Activated naive CD4-positive, alpha-beta T cell treated with anti-CD3 and anti-CD28 coated beads, Interleukin-2, amount 10 ng/mL, durations not matched to agents 7 days and 5 days (primary cell): ENCODE results near the gene ATP6V0D1.

Experiments
- CTCF ChIA-PET: fragments of 350-600 bp; sonication (Branson Sonifier 250); formaldehyde crosslinking; loops from one replicate; lab custom pipeline; 2021; ENCODE audit warnings: antibody characterized with exemption; lab: Charles Lee
- DNase-seq: peaks from one replicate; pipeline ENCODE4 v3.0.0-alpha.2; 2020
- H3K27ac Mint-ChIP-seq: one replicate; pipeline ENCODE4 v1.8.0; 2021; ENCODE audit warnings: mild to moderate bottlenecking, moderate library complexity, mixed read lengths
- H3K27me3 Mint-ChIP-seq: one replicate; pipeline ENCODE4 v1.8.0; 2021; ENCODE audit warnings: mild to moderate bottlenecking, mixed read lengths
- H3K36me3 Mint-ChIP-seq: one replicate; pipeline ENCODE4 v1.8.0; 2021; ENCODE audit warnings: mixed read lengths
- H3K4me1 Mint-ChIP-seq: one replicate; pipeline ENCODE4 v1.8.0; 2021; ENCODE audit warnings: mixed read lengths
- H3K4me3 Mint-ChIP-seq: one replicate; pipeline ENCODE4 v1.8.0; 2021; ENCODE audit warnings: mild to moderate bottlenecking, moderate library complexity, mixed read lengths
- H3K9me3 Mint-ChIP-seq: one replicate; pipeline ENCODE4 v1.8.0; 2021; ENCODE audit warnings: mixed read lengths

Gene ATP6V0D1

DNA sequence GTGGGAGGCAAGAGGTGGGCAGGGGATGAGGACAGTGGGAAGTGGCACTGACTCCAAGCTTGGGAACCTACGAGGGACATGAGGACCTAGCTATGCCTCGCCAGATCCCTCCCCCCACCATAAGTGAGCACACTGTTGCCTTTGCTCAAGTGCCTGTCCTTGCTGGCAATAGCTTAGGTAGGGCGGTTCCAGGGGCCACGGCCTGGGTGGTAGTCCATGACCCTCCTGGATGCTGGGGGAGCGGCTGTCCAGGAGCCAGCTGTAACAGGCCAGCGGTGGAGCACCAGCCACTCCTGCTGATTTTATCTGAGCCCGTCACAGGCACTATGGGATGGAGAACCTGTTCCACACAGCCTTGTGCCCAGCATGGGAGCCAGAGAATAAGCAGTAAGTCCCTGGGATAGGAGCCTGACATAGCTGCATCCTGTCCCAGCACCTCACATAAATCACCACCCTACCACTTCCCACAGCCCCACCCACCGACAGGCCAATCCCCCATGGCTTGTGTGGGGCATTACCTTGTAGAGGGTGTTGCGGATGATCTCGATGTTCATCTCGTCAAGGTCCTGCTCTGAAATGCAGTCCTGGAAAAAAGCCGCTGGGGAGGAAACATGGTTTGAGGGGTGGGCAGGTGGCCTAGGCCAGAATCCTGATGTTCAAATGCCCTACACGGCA lies 38.2 kb downstream of the ATP6V0D1 start:
- no peak for DNase-seq
- H3K27me3 Mint-ChIP-seq = no peaks in the 10 kb centered on the region
- peaks cover 11% of the 10 kb centered on the region for H3K36me3 Mint-ChIP-seq
- no peaks in the 10 kb centered on the region for H3K9me3 Mint-ChIP-seq
- H3K27ac Mint-ChIP-seq = no peak overlapping the region
- no peak overlapping the region for H3K4me3 Mint-ChIP-seq
- CTCF ChIA-PET = interaction anchor here (0.5 to 12.0 kb wide), 3 partner anchors 16 to 158 kb away, joined by 3 to 101 read pairs (median 3); partner anchors contain the start of gene TPPP3
- H3K4me1 Mint-ChIP-seq = no peaks in the 10 kb centered on the region

DNA sequence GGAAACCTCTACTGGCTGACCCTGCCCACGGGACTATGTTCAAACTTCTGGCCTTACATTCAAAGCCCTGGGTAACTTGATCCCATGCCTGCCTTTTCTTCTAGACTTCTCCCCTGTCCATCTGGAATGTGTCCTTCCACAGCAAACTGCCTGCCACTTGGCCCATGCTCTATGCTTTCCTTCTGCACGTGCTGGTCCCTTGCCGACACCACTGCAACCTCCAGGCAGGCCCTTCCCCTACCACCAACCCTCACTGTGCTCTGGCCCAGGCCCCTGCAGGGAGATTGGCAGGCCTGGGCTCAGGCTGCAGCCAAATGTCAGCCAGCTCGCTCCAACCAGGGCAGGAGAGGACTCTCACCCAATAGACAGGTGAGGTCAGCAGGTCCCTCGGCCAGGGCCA lies 39.0 kb downstream of the ATP6V0D1 start:
- Mint-ChIP-seq H3K4me1 (no peaks in the 10 kb centered on the region), H3K4me3 (no peak overlapping the region), H3K9me3 (no peaks in the 10 kb centered on the region), H3K27me3 (no peaks in the 10 kb centered on the region), H3K36me3 (peaks cover 10% of the 10 kb centered on the region), H3K27ac (peak overlapping the region; percentile 38)
- DNase-seq = no peak
- CTCF ChIA-PET = interaction anchor here (12.0 kb wide), 1 partner anchor 15 kb away, joined by 101 read pairs; no protein-coding TSS in a partner anchor

DNA sequence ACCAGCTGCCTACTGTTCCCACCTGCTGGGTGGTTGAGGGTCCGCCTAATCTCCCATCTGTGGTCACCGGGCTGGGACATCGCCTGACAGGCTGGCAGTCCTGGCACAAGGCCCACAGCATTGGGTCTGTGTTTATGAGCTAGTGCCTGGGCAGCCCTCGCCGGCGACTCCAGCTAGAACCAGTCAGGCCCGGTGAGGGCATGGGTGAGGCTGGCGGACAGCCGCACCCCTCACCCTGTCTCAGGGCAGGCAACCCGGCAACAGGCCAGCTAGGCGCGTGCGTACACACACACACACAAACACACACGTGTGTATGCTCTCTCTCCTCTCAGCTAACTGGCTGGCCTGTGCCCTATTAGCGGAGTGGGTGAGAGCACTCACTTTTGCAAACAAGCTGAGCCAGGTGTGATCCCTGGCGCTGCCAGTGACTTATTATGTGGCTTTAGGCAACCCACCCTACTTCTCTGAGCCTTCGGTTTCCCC lies 39.6 kb downstream of the ATP6V0D1 start:
- Mint-ChIP-seq H3K9me3 (no peaks in the 10 kb centered on the region), H3K36me3 (peaks cover 7% of the 10 kb centered on the region), H3K4me3 (no peak overlapping the region), H3K27ac (no peak overlapping the region), H3K4me1 (no peaks in the 10 kb centered on the region), H3K27me3 (no peaks in the 10 kb centered on the region)
- CTCF ChIA-PET = interaction anchor here (12.0 kb wide), 1 partner anchor 14 kb away, joined by 101 read pairs; no protein-coding TSS in a partner anchor
- no peak for DNase-seq

DNA sequence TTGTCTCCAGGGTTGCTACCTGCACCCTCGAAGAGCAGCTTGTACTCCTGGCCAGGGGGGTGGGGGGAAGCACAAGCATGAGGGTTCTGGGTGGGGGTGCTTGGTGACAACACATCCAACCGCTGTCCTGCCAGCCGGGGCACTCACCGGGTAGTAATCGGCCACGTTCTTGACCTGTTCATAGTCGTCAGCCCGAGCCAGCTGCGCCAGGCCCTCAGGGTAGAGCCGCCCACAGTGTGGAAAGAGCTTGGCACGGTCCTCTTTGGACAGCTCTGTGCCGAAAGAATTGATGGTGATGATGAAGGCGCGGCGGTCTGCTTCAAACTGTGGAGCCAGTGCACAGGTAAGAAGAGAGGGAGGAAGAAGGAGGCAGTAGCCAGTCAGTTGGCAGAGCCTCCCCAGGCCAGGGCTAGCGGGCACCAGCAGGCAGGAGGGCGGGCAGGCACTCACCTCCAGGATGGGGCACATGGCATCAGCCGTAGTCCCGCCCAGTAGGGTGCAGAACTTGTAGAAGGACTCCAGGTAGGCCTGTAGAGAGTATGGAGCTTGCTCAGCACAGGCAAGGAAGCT lies 42.0 kb downstream of the ATP6V0D1 start:
- no peaks in the 10 kb centered on the region for H3K9me3 Mint-ChIP-seq
- H3K36me3 Mint-ChIP-seq = peaks cover 5% of the 10 kb centered on the region
- CTCF ChIA-PET = interaction anchor here (0.9 to 12.0 kb wide), 2 partner anchors 12 to 28 kb away, joined by 3 to 101 read pairs; no protein-coding TSS in a partner anchor
- H3K27ac Mint-ChIP-seq = no peak overlapping the region
- no peaks in the 10 kb centered on the region for H3K27me3 Mint-ChIP-seq
- H3K4me3 Mint-ChIP-seq = no peak overlapping the region
- DNase-seq = no peak
- no peaks in the 10 kb centered on the region for H3K4me1 Mint-ChIP-seq

DNA sequence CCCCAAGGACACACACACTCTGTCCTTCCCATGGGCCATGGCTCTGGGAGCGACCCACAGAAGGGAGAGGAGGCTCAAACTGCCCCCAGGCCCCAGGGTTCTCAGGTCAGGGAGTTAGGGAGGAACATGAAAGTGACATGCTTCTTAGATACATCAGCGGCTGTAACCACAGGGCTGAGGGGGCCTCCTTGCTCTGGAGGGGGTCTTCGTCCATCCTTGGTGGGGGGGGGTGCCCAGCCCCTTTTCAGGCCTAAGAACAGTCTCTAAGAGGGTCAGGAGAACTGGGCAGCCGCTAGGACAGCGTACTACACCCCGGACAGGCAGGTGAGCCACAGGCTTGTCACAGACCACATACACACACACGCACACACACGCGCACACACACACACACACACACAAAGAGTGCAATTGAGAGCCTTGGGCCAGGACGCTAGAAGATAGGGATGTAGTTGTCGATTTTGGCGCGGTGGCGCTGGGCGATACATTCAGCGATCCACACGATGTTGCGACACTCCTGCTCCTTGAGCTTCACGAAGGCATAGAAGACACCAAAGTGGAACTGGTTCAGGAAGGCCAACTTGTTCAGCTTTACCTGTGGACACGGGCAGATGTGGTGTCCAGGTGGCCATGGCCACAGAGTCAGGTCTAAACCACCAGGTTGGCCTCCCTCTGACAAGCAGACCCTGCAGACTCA lies 42.7 kb downstream of the ATP6V0D1 start:
- CTCF ChIA-PET = interaction anchor here (0.9 to 12.0 kb wide), 2 partner anchors 11 to 28 kb away, joined by 3 to 101 read pairs; no protein-coding TSS in a partner anchor
- Mint-ChIP-seq H3K4me3 (no peak overlapping the region), H3K9me3 (no peaks in the 10 kb centered on the region), H3K27ac (no peak overlapping the region), H3K36me3 (peaks cover 5% of the 10 kb centered on the region), H3K4me1 (no peaks in the 10 kb centered on the region), H3K27me3 (peaks cover 5% of the 10 kb centered on the region)
- no peak for DNase-seq

DNA sequence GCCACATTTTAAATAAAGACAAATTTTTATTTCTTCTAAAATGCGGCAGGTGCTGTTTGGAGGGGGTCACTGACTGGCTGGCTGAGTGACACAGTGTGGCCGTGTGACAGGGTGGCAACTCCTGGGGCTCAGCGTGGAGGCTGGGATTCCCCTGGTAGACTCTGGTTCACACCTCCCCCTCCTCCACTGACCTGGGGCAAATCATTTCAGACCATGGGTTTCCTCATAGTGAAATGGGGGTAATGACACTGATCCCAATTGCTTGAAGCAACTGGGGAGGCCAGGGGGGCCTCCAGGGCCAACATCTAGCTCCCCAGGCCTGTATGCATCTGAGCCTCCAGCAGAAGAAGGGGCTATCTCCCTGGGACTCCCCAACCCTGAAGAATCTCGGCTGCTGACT lies 43.4 kb downstream of the ATP6V0D1 start:
- peaks cover 5% of the 10 kb centered on the region for H3K36me3 Mint-ChIP-seq
- CTCF ChIA-PET = interaction anchor here (12.0 kb wide), 1 partner anchor 11 kb away, joined by 101 read pairs; no protein-coding TSS in a partner anchor
- no peak for DNase-seq
- H3K27ac Mint-ChIP-seq = no peak overlapping the region
- H3K4me3 Mint-ChIP-seq = no peak overlapping the region
- H3K27me3 Mint-ChIP-seq = peaks cover 13% of the 10 kb centered on the region
- H3K9me3 Mint-ChIP-seq = no peaks in the 10 kb centered on the region
- H3K4me1 Mint-ChIP-seq = no peaks in the 10 kb centered on the region

DNA sequence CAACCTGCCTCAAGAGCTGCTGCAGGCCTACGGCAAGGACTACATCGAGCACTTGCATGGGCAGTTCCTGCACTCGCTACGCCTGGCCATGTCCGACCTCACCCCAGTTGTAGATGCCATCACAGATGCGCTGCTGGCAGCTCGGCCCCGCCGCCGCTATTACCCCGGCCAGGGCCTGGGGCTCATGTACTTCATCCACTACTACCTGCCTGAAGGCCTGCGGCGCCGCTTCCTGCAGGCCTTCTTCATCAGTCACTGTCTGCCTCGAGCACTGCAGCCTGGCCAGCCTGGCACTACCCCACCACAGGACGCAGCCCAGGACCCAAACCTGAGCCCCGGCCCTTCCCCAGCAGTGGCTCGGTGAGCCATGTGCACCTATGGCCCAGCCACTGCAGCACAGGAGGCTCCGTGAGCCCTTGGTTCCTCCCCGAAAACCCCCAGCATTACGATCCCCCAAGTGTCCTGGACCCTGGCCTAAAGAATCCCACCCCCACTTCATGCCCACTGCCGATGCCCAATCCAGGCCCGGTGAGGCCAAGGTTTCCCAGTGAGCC lies 44.2 kb downstream of the ATP6V0D1 start:
- Mint-ChIP-seq H3K4me3 (no peak overlapping the region), H3K27me3 (peaks cover 21% of the 10 kb centered on the region), H3K4me1 (peaks cover 3% of the 10 kb centered on the region), H3K36me3 (peaks cover 5% of the 10 kb centered on the region), H3K27ac (no peak overlapping the region), H3K9me3 (no peaks in the 10 kb centered on the region)
- DNase-seq = no peak
- CTCF ChIA-PET = no interaction called here

DNA sequence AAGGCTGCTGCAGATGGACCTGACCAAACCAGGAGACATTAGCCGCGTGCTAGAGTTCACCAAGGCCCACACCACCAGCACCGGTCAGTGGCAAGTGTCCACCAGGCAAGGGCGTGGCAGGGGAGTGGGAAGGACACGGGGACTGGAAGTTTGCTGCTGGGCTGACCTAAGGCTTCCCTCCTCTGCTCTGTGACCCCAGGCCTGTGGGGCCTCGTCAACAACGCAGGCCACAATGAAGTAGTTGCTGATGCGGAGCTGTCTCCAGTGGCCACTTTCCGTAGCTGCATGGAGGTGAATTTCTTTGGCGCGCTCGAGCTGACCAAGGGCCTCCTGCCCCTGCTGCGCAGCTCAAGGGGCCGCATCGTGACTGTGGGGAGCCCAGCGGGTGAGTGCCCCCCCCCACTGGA lies 45.2 kb downstream of the ATP6V0D1 start:
- CTCF ChIA-PET = interaction anchor here (4.9 kb wide), 1 partner anchor 11 kb away, joined by 24 read pairs; no protein-coding TSS in a partner anchor
- Mint-ChIP-seq H3K27me3 (peaks cover 28% of the 10 kb centered on the region), H3K4me1 (peaks cover 5% of the 10 kb centered on the region), H3K36me3 (peaks cover 5% of the 10 kb centered on the region), H3K9me3 (no peaks in the 10 kb centered on the region), H3K27ac (no peak overlapping the region), H3K4me3 (no peak overlapping the region)
- no peak for DNase-seq

DNA sequence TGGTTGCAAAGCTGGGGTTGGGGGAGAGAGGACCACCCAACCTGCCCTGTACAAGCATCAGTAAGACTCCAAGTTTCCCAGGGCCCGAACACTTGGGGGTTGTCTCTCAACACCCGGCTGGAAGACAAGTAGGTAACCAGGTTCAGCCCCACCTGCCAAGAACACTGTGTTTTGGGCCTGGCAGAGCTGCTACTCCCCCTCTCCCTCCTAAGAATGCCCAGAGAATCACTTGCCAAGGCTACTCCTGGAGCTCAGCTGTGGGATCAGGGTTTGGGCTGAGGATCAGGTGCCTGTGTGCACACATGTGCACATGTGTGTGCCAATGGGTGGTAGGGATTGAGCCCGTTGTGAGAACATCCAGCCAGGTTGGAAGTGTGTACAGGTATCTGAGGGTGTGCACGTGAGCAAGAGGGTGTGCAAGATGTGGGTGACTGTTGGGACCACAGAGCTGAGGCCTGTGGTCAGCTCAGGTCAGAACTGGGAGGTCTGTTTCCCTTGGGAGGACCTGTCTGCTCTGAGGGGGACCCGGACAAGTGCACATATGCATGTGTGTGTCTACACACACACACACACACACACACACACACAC lies 47.7 kb downstream of the ATP6V0D1 start:
- Mint-ChIP-seq H3K4me3 (no peak overlapping the region), H3K9me3 (no peaks in the 10 kb centered on the region), H3K4me1 (peaks cover 10% of the 10 kb centered on the region), H3K36me3 (peaks cover under 1% of the 10 kb centered on the region), H3K27me3 (peaks cover 53% of the 10 kb centered on the region), H3K27ac (no peak overlapping the region)
- CTCF ChIA-PET = interaction anchor here (1.2 to 4.9 kb wide), 2 partner anchors 14 to 32 kb away, joined by 4 to 24 read pairs; no protein-coding TSS in a partner anchor
- DNase-seq = no peak

DNA sequence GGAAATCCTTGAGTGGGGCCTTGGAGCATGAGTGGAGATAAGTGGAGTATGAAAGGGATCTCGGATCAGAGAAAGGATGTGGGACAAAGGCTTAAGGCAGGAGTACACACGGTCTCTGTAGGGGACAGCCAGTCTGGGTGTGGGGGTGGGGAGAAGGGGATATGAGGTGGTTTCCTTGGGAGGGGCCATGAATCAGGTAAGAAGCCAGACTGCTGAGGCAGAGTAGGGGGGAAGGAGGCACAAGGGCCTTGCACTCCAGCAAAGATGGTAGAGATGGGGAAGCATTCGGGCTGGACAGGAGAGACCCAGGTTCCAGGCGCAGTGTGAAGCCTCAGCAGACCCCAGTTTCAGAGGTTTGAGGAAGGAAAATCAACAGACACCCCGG lies 48.5 kb downstream of the ATP6V0D1 start:
- Mint-ChIP-seq H3K27ac (peak overlapping the region; percentile 58), H3K4me1 (peaks cover 10% of the 10 kb centered on the region), H3K9me3 (no peaks in the 10 kb centered on the region), H3K36me3 (no peaks in the 10 kb centered on the region), H3K4me3 (peak overlapping the region; percentile 36), H3K27me3 (peaks cover 61% of the 10 kb centered on the region)
- no peak for DNase-seq
- CTCF ChIA-PET = interaction anchor here (1.1 to 4.9 kb wide), 2 partner anchors 14 to 82 kb away, joined by 4 to 24 read pairs; no protein-coding TSS in a partner anchor

DNA sequence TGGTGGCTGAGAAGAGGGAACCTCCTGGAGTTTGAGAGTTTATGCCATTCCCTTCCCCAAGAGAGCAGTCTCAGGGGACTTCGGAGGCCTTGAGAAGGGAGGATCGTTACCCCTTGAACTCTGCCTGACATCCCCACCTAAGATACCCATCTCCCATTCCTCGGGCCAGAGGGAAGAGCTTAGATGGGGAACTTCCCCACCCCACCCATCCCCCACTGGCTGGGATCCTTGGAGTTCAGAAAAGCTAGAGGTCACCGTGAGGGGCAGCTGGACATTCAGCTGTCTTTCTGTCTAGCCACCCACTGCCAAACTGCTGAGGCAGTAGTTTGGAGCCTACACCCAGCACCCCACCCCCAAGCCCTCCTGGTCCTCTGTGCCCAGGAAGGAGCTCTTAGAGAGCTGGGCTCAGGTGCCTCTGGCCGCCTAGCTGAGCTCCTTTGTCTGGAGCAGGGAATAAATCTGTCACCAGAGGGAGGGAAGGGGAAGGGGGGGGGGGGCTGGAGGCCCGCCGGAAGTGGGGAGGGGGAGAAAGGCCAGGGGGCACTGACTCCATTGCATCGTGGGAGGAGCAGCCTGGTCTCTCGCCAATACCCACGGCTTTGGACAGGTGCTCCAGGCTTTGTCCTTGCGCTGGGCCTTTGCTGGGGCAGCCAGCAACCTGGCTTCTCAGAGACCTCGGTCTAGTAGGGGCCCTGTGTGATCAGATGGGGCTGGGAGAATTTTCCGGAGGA lies 49.0 kb downstream of the ATP6V0D1 start:
- CTCF ChIA-PET = interaction anchor here (1.1 to 4.9 kb wide), 2 partner anchors 15 to 82 kb away, joined by 4 to 24 read pairs; no protein-coding TSS in a partner anchor
- H3K4me3 Mint-ChIP-seq = peak overlapping the region; percentile 64
- H3K27ac Mint-ChIP-seq = peak overlapping the region; percentile 58
- H3K4me1 Mint-ChIP-seq = peaks cover 10% of the 10 kb centered on the region
- H3K27me3 Mint-ChIP-seq = peaks cover 66% of the 10 kb centered on the region
- H3K36me3 Mint-ChIP-seq = no peaks in the 10 kb centered on the region
- no peak for DNase-seq
- no peaks in the 10 kb centered on the region for H3K9me3 Mint-ChIP-seq

DNA sequence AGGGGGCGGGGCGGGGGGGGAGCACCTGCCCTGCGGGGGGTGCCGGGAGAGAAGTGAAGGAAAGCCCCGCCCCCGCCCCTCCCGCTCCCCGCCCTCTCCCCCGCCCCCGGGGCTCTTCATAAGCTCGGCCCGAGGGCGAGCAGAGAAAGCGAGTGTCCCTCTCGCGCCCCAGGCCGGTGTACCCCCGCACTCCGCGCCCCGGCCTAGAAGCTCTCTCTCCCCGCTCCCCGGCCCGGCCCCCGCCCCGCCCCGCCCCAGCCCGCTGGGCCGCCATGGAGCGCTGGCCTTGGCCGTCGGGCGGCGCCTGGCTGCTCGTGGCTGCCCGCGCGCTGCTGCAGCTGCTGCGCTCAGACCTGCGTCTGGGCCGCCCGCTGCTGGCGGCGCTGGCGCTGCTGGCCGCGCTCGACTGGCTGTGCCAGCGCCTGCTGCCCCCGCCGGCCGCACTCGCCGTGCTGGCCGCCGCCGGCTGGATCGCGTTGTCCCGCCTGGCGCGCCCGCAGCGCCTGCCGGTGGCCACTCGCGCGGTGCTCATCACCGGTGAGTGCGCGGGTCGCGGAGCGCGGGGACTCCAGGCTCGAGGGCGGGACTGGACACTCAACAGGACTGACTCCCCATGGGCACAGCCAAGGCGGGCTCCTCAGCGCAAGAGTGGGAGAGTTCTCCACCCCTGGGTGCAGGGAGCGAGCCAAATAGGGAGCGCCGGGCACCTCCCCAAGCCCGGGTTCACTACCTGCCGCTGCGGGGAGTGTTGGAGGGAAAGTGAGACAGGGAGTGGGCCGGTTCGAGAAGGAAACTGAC lies 49.8 kb downstream of the ATP6V0D1 start, which contains the start of gene HSD11B2:
HSD11B2 (plus strand) TSS at position 145 of the 798 bp plus-strand sequence; CDS start at position 273, 128 bp downstream.
- peaks cover 73% of the 10 kb centered on the region for H3K27me3 Mint-ChIP-seq
- no peaks in the 10 kb centered on the region for H3K9me3 Mint-ChIP-seq
- peak within 1 kb of the TSS; percentile 73 for H3K4me3 Mint-ChIP-seq
- DNase-seq = peak; percentile 57
- no peaks in the 10 kb centered on the region for H3K36me3 Mint-ChIP-seq
- H3K27ac Mint-ChIP-seq = no peak within 1 kb of the TSS
- CTCF ChIA-PET = interaction anchor here (1.1 to 4.9 kb wide), 2 partner anchors 16 to 83 kb away, joined by 4 to 24 read pairs; no protein-coding TSS in a partner anchor
- peaks cover 10% of the 10 kb centered on the region for H3K4me1 Mint-ChIP-seq
